Embryonic facial prominence (tissue), 1 donor: ENCODE results near the gene SLC9A1.

Source experiments
- DNase-seq: peaks from one replicate; pipeline ENCODE4 v3.0.0-alpha.2; 2016; ENCODE audit errors: extremely low spot score

The SLC9A1 gene

DNA sequence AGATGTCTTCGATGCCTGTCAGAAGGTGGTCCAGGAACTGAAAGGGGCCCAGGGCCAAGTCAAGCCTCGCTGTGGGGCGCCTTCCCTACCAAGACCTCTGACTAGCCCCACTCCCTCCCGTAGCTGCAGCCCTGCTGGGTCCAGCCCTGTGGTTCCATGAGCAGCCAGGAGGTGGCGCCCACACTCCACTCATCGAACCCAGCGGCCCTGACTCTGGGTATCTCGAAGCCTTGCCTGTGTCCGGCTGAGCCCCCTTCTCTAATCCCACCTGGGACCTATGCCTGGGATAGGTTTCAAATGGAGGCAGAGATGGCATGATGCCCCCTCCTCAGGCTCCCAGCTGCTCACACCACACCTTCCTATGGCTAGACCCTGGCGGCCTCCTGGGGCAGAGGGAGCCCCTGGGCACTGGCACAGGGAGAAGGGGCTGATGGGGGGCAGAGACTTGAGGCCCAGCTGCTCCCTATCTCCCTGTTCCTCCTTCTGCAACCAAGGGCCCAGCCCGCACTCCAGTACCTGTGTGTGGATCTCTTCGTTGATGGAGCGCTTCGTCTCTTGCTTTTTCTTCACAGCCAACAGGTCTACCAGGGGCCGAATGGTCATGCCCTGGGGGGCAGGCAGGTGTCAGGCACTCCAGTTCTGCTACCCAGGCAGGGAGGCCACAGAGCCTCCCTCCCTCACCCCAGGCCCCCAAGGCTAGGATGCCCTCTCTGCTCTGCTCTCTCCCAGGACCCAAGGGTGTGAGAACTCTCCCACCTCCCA is 52.0 kb downstream of the SLC9A1 start:
- DNase-seq: no peak

DNA sequence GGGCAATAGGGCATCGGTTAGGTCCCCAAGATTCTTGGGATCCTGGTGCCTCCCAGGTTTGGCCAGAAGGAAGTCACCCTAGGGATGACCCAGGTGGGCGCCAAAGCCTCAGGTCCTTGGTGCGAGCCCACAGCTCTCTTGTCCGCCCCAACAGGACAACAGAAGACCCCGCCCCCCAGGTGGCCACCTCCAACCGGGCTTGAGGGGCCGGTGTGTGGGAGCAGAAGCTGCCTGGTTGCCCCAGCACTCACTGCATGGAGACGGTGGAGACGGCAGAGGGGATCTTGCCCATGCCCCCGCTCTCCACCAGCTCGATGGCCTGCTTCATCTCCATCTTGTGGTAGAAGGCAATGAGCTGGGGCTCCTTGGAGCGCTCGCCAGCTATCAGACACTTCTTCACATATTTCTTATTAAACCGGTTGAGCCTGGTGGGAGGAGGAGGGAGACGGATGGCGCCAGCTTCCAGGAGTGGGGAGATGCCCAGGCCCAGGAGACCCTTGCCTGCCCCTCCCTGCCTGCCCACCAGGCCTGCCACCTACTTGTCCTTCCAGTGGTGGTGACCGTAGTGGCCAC is 52.7 kb downstream of the SLC9A1 start:
- no peak for DNase-seq

DNA sequence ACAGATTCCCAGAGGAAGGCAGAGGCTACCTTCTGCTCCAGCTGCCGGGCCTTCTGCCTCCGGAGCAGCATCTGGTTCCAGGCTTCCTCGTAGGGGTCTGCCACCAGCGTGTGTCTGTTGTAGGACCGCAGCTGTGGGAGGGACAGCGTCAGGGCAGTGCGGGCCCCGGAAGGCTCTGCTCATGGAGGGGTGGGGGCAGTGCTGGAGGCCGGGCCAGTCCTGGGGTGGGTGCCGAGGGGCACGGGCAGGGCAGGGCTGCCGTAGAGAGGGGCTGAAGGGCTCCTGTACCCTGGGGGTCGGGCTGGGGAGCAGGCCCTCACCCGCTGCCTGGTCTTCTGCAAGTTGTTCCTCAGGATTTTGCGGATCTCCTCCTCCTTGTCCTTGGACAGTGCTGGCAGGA is 53.2 kb downstream of the SLC9A1 start:
- no peak for DNase-seq

DNA sequence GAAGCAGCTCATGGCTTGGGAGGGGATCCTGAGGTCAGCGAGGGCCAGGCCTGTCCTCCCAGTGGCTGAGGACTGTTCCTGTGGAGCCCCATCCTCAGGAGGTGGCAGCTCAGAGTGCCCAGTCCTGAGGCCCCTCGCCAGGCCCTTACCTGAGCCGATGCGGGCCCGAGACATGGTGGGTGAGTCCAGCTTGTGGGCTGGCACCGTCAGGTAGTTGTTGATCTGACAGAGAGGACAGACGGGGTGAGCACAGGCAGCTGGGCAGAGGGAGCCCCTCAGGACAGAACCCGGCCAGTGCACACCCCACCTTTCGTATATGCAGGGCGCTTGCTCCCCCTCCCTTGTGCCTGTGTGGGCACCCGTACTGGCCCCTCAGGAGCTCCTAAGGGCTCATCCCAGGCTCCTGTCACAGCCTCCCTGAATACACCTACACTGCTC is 53.9 kb downstream of the SLC9A1 start:
- no peak for DNase-seq

DNA sequence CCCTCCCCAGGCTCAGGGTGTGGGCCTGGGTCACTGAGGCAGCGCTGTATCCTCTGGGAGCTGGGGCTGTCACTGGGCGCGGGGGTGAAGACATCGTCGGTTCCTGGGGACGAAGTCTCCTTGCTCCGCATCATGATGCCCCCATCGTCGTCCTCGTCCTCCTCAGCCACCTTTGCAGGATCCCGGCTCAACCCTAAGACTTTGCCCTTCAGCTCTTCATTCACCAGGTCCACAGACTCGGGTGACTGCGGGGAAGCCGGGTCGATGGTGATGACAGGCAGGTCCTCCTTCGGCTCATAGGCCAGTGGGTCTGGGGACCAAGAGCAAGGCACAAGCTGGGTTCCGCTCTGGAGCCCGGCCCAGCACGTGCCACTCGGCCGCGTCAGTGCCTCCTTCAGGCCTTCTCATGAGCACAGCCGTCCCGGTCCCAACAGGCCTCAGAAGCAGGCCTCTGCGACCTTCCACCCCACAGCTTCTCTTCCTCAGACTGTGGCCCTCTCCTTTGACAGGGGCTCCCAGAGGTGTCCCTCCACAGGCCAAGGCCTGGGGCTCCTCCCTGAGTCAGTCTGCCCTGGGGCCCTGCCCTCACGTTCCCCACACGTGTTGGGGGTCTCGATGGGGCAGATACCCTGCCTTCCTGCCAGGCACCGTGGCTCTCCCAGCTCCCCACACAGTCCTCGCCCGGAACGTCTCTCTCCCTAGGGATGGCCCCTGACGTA is 54.4 kb downstream of the SLC9A1 start:
- no peak for DNase-seq

DNA sequence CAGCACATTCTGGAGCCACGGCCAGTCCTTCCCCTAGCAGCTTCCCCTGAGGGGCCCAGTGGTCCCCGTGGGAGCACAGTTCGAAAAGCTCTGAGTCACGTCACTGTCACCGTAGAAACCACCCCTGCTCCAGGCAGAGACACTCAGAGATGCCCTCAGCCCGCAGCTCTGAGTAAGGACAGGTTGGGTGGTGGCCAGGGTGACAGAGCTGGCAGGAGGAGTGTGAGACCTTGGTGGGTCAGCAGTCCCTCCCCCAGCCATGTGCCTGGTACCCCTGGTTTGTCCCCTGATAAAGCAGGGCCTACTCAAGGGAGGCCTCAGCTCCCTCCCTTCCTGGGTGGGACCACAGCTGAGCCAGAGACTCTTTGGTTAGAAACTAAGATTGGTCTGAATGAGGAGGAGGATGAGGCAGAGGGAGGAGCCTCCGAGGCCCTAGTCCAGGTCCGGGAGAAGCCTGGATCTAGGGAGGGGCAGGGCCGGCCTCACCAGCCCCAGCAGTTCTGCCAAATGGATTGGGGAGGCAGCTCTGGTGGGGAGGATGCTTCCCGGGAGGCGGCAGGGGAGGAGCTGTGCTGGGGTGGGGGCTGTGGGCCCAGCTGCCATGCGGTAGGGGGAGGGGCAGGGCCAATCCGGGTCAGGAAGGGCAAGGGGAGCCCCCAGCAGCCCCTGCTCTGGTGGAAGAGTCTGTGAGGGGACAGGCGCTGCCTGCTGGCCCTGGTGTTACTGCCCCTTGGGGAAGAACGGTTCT is 55.2 kb downstream of the SLC9A1 start:
- DNase-seq: no peak

DNA sequence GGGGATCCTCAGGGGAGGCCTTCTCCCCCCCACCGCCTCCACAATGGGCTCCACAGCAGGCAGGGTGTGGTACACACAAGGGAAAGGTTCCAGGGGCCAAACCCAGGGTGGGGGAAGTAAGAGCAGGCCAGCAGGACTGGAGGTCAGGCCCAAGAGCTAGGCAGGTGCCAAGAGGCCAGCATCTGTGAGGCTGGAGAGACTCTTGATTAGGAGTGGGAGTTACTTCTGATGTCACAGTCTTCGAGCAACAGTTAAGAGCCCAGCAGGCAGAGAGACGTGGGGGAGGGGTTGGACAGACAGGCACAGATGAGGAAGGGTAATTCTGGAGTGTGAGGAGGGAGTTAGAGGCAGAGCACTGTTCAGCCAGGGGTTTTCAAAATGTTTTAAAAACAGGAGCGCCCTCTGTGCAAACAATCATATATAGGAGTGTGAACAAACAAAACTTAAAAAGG is 55.8 kb downstream of the SLC9A1 start:
- no peak for DNase-seq

DNA sequence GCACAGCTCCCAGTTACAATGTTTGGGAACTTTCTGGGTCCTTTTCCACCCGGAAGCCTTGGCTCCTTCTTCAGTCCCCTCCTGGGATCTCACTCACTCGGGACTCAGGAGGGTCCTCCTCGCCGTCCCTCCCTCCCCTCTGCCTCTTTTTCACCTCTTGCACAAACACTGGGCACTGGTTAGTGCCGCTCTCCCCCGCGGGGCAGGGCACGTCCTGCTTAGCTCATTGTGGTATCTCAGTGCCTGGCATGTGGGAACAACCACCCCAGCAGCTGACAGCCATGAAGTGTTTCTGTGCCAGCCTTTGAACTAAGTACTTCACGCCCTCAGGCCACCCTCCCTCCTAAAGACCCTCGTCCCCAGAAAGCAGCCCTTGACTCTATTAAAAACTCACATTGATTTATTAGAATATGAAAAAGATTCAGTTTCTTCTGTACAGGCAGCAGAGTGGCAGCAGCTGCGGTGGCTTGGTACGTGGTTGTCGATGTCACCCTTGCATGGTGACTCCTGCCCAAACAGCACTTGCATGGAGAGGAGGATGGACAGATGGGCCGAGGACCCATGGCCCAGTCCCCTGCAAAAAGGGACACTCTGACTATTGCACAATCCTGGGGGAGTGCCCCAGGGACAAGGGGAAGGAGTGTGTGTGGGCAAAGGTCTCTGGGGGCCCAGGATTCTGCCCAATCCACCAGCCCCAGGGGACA is 56.3 kb downstream of the SLC9A1 start:
- no peak for DNase-seq

DNA sequence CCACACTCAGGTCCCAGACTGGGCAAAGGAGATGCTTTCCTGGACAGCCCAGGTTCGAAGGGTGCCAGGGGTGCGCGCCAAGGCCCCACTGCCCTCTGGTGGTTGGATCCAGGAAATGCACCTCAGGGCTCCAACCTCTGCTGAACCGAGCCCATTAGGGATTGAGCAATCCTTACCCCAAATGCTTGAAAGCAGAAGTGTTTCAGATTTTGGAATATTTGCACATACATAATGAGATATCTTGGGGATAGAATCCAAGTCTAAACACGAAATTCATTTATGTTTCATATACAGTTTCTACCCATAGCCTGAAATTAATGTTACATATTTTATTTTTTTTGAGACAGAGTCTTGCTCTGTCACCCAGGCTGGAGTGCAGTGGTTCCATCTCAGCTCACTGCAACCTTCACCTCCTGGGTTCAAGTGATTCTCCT is 57.4 kb downstream of the SLC9A1 start:
- no peak for DNase-seq

DNA sequence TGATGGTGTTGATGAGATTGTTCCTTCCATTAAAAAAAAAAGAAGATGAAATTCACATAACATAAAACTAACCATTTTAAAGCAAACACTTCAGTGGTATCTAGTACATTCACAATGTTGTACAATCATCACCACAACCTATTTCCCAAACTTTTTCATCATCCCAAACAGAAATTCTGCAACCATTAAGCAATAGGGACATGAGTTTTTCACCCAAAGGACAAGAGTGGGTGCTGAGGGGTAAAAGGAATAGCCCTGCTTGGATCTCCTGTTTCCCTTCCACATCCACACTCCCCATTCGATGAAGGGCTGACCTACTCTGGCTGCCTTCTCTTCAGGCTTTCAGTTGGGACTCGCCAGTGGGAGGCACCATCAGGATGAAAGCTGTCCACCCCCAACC is 59.3 kb downstream of the SLC9A1 start:
- DNase-seq: no peak

DNA sequence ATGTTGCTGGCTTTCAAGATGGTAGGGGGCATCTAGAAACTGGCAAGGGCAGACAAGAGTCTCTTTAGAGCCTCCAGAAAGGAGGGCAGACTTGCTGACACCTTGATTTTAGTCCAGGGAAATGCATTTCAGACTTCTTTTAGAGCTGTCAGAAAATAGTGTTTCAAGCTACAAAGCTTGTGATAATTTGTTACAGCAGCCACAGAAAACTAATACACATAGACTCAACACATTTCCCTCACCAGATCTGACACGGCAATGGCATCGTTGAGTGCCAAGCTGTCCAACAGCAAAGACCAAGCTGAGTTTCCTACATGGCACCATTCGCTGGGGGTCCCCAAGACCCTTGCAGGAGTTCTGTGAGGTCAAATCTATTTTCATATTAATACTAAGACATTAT is 62.0 kb downstream of the SLC9A1 start:
- no peak for DNase-seq

DNA sequence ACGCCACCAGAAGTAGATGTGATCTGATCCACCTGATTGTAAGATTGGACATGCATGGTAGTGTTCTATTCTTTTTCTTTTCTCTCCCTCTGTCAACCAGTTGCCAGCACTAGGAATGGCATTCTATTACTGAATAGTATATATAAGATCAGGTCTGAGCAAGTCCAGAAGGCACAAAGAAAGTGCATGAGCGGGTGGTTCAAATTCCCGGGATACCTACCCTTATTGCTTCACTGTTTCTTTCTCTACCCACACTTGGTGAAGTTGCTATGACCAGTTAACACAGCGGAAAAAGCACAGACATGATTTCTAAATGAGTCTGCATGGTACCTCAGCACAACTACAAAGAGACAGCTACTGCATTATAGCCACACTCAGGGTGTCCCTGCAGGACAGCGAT is 64.0 kb downstream of the SLC9A1 start:
- no peak for DNase-seq

DNA sequence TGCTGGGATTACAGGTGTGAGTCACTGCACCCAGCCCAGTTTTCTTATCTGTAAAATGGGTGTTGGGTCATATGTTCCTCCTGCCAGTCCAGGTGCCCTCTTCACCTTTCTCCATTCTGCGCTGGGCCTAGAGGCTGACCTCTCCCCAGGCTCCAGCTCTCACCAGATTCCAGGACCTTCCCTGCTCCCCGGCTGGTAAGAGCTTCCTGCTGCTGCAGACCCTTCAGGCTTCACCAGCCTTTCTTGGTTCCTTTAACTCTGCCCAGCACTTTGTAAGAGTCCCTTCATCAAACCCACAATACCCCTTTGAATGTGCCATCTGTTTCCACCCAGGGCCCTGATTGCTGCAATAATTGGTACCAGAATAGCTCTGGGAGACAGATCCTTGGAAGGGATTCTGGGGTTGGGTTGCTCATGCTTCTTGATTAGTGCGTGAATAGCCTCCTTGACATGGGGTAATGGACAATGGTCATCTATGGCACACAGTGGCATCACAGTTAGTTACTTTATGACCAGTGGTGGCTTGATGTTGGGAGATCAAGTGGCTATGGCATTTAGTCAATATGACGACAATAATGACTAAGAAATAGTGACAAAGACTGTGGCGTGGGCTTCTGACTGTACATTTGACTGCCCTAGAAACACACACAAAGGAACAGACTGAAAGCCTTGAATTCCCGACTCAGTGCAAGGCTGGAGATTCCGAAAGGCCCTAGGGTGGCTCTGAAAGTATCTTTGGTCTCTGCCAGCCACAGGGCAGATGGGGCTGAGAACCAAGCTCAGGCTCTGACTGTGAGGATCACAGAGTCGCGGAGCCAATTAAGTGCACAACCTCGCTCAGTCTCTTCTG is 67.3 kb downstream of the SLC9A1 start:
- no peak for DNase-seq

DNA sequence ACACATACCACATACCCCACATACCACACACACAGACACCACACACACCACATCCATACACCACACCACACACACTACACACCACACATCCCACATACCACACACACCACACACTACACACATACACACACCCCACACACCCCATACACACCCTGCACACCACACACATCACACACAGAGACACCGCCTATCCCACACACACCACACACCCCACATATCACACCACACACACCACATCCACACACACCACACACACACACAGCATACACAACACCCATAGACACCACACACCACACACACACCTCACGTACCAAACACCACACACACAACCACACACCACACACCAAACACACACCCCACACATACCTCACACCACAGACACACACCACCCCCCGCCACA is 68.3 kb downstream of the SLC9A1 start:
- no peak for DNase-seq

DNA sequence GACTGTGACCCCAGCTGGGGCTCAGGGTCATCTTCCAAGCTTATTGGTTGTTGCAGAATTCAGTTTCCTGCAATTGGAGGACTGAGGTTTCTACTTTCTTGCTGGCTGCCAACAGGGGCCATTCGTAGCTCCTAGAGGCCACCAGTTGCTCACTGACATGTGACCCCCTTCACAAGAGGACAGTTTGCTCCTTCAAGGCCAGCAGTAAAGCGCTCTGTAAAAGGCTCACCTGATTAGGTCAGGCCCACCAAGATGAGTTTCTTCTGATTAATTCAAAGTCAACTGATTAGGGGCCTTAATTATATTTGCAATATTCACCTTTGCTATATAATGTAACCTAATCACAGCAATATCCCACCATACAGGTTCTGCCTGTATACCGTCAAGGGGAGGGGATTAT is 68.9 kb downstream of the SLC9A1 start:
- DNase-seq: no peak

DNA sequence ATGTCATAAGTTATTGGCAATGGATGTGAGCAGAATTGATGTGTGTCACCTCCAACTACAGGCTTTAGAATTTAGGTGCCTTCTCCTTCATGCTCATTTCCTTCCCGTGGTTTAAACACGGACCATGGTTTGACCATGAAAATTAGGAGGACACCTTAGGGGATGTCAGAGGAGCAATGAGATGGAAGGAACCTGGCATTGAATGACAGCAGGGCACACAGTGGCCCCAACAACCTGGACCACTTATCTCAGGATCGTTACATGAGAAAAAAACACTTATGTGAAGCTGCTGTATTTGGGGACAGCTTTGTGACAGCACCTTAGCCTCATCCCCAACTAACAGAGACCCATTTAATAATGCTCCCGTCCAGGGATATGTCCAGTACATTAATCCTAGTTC is 70.8 kb downstream of the SLC9A1 start:
- no peak for DNase-seq

DNA sequence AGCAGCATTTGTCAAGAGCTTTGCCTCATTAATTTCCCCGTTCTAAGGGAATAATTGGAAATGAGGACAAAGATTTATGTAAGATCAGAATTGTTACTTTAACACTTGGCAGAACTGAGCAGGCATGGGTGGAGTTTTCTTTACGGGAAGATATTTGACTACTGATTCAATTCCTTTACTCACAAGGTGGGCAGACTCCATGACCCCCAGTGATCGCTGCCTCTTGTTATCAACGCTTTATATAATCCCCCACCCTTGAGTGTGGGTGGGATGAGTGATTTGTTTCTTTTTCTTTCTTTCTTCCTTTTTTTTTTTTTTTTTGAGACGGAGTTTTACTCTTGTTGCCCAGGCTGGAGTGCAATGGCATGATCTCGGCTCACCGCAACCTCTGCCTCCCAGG is 77.0 kb downstream of the SLC9A1 start:
- no peak for DNase-seq

DNA sequence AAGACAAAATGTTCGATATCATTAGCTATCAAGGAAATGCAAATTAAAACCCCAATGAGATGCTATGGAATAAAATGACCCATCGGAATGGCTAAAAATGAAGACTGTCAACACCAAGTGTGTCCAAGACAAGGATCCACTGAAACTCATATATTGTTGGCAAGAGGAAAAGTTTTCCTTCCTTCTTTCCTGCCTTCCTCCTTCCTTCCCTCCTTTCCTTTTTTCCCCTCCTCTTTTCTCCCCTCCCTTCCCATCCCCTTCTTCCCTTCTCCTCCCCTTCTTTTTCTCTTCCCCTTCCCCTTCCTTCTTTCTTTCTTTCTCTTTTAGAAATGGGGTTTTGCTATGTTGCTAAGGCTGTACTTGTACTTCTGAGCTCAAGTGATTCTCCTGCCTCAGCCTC is 78.1 kb downstream of the SLC9A1 start:
- DNase-seq: no peak

DNA sequence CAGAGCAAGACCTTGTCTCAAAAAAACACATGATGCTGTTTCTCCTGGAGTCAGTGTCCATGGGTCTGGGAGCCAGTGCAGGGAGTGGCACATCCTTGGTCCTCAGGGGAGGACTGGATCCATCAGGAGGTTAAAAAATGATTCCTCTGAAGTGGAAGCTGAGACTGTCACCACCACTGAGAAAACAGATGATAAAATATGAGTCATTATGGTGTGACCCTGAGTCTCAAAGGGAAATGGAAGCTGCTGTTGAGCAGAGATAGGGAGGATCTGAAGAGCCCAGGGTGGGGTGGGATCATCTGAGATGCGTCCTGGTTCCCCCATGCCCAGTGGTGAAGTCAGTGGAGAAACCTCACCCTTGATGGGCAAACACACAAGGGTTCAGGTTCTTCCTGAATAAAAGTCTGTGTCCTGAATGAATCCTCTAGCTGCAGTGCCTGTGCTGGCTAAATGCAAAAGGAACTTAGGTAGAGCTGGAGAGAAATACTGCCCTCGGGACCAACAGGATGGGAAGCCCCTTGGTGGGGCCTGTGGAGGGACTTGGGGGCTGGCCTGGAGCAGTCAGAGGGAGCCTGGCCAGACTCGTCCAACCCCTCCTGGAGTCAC is 80.6 kb downstream of the SLC9A1 start:
- DNase-seq: no peak

DNA sequence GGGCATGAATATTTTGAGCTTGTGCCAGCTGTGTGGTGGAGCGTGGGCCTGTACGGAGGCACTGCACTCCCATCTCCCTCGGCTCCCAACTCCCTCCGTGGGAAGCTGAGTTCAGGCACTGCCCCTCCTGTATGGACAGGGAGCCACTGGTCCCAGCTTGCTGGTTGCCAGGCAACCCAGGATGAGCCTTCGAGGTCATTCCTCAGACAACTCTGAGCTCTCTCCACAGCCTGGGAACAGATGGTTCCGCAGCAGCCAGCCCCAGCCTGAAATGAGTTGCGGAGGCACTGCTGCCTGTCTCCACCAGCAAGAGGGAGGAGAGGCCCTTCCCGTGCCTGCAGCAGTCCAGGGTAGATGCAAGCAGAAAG is 83.9 kb downstream of the SLC9A1 start:
- DNase-seq: no peak
